ENCODE results near the gene FSTL4.

- TF ChIP-seq CTCF (conservative IDR thresholded peaks at IDR 0.05) (no peak), EZH2 (IDR thresholded peaks at IDR 0.05; ENCODE audit: low read depth) (no peak)
These were observed 273.6 kb downstream of the FSTL4 start for GRCh38 chr5:133338504-133339355.
